GM11168 (cell line): ENCODE results near the gene OAF.
"Not testable (repeated sequence)": the region's sequence is repeated elsewhere in the genome, so short reads cannot be mapped to it uniquely, and the experiment has no call there.

ENCODE experiments used
- in situ Hi-C: fragments of 300-500 bp; cut with MboI; formaldehyde crosslinking; loops from one replicate; pipeline ENCODE4 v1.12.0; 2022; ENCODE audit warnings: low sequenced_read_pairs; ENCODE audit not compliant: unreplicated experiment

OAF gene

GRCh38 chr11:120235024-120235628 lies 24.3 kb downstream of the OAF start:
- in situ Hi-C loops, result no loop called here

- in situ Hi-C loops, result no loop called here
These were observed 25.6 kb downstream of the OAF start for GRCh38 chr11:120236169-120237107.

- in situ Hi-C loops, result no loop called here
These were observed 28.3 kb downstream of the OAF start for GRCh38 chr11:120238968-120239620.

GRCh38 chr11:120239713-120240640 lies 29.1 kb downstream of the OAF start, which contains the start of gene POU2F3:
POU2F3 (plus strand) TSS chr11:120240140; CDS start chr11:120240344, 204 bp downstream.
- in situ Hi-C loops, result no loop called here

- in situ Hi-C loops, result no loop called here
These were observed 30.0 kb downstream of the OAF start for GRCh38 chr11:120240866-120241265.

- in situ Hi-C loops, result no loop called here
These were observed 30.4 kb downstream of the OAF start for GRCh38 chr11:120241277-120241676.

GRCh38 chr11:120243221-120243620 lies 32.4 kb downstream of the OAF start:
- in situ Hi-C loops, result no loop called here

- in situ Hi-C loops, result loop anchor here (5.0 kb wide), 1 partner anchor 53 kb away; no protein-coding TSS in a partner anchor
These were observed 33.9 kb downstream of the OAF start for GRCh38 chr11:120244476-120245365.

GRCh38 chr11:120245434-120245833 lies 34.6 kb downstream of the OAF start:
- in situ Hi-C loops, result loop anchor here (5.0 kb wide), 1 partner anchor 52 kb away; no protein-coding TSS in a partner anchor

GRCh38 chr11:120248551-120249278 lies 37.9 kb downstream of the OAF start:
- in situ Hi-C loops, result loop anchor here (5.0 kb wide), 1 partner anchor 49 kb away; no protein-coding TSS in a partner anchor

GRCh38 chr11:120249279-120250262 lies 38.7 kb downstream of the OAF start:
- in situ Hi-C loops, result loop anchor here (5.0 kb wide), 1 partner anchor 48 kb away; no protein-coding TSS in a partner anchor

- in situ Hi-C loops, result not testable (repeated sequence)
These were observed 42.5 kb downstream of the OAF start for GRCh38 chr11:120253377-120253776.

GRCh38 chr11:120254788-120255518 lies 44.1 kb downstream of the OAF start:
- in situ Hi-C loops, result no loop called here

GRCh38 chr11:120255519-120255866 lies 44.7 kb downstream of the OAF start:
- in situ Hi-C loops, result no loop called here

GRCh38 chr11:120256178-120256577 lies 45.3 kb downstream of the OAF start:
- in situ Hi-C loops, result no loop called here

- in situ Hi-C loops, result no loop called here
These were observed 45.9 kb downstream of the OAF start for GRCh38 chr11:120256779-120257178.
